Neural cell (in vitro differentiated cells): ENCODE measurements around the gene IGSF9B.

Experiments used
- EZH2 ChIP-seq: fragments of 200-600, 300-800 bp; shearing (Covaris generic), sonication (generic); IDR thresholded peaks from 2 replicates; pipeline ENCODE4 v1.6.1; 2014; ENCODE audit warnings: antibody characterized with exemption, low read length, borderline replicate concordance, mild to moderate bottlenecking; ENCODE audit not compliant: insufficient read depth, poor library complexity, severe bottlenecking
- POLR2AphosphoS5 ChIP-seq: IDR thresholded peaks from 2 replicates; pipeline ENCODE4 v1.6.1; 2012
- TF ChIP-seq, protein P1 (sequence below): fragments of 450-650 bp; IDR thresholded peaks from 2 replicates; pipeline ENCODE4 v1.5.1; 2014; ENCODE audit warnings: antibody characterized with exemption, mild to moderate bottlenecking, moderate library complexity; ENCODE audit not compliant: poor library complexity, severe bottlenecking
- TF ChIP-seq, protein P2 (sequence below): IDR thresholded peaks from 2 replicates; pipeline ENCODE4 v1.6.1; 2012; ENCODE audit warnings: borderline replicate concordance

DNA sequence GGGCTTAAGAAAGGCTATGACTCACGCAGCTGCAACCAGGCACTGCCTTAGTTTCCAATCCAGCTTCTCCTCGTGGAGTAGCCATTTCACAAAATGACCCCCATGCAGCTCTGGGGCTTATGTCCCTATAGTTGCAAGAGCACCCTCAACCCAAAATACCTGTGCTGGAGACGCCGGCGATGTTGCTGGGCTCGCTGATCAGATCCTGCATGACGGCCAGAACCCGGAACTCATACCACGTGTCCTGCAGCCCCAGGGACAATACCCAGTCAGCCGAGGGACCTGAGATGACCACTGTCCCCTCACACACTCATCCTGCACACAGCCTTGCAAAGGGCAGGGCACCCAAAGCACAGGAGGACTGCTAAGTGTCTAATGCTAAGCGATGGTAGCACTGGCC lies 32.1 kb downstream of the IGSF9B start:
- TF ChIP-seq EZH2 = no peak
- no peak for TF ChIP-seq POLR2AphosphoS5
- TF ChIP-seq, protein P1, sequence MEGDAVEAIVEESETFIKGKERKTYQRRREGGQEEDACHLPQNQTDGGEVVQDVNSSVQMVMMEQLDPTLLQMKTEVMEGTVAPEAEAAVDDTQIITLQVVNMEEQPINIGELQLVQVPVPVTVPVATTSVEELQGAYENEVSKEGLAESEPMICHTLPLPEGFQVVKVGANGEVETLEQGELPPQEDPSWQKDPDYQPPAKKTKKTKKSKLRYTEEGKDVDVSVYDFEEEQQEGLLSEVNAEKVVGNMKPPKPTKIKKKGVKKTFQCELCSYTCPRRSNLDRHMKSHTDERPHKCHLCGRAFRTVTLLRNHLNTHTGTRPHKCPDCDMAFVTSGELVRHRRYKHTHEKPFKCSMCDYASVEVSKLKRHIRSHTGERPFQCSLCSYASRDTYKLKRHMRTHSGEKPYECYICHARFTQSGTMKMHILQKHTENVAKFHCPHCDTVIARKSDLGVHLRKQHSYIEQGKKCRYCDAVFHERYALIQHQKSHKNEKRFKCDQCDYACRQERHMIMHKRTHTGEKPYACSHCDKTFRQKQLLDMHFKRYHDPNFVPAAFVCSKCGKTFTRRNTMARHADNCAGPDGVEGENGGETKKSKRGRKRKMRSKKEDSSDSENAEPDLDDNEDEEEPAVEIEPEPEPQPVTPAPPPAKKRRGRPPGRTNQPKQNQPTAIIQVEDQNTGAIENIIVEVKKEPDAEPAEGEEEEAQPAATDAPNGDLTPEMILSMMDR = no peak
- TF ChIP-seq, protein P2, sequence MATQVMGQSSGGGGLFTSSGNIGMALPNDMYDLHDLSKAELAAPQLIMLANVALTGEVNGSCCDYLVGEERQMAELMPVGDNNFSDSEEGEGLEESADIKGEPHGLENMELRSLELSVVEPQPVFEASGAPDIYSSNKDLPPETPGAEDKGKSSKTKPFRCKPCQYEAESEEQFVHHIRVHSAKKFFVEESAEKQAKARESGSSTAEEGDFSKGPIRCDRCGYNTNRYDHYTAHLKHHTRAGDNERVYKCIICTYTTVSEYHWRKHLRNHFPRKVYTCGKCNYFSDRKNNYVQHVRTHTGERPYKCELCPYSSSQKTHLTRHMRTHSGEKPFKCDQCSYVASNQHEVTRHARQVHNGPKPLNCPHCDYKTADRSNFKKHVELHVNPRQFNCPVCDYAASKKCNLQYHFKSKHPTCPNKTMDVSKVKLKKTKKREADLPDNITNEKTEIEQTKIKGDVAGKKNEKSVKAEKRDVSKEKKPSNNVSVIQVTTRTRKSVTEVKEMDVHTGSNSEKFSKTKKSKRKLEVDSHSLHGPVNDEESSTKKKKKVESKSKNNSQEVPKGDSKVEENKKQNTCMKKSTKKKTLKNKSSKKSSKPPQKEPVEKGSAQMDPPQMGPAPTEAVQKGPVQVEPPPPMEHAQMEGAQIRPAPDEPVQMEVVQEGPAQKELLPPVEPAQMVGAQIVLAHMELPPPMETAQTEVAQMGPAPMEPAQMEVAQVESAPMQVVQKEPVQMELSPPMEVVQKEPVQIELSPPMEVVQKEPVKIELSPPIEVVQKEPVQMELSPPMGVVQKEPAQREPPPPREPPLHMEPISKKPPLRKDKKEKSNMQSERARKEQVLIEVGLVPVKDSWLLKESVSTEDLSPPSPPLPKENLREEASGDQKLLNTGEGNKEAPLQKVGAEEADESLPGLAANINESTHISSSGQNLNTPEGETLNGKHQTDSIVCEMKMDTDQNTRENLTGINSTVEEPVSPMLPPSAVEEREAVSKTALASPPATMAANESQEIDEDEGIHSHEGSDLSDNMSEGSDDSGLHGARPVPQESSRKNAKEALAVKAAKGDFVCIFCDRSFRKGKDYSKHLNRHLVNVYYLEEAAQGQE = no peak
